Stomach (tissue), 9 donors: ENCODE results near the gene MCEE. TPM values are rescaled to one million over a fixed set of nuclear protein-coding genes. Genes with fewer than 3 reads are reported as not detected.

ENCODE experiments used
- DNase-seq, 2 donors: peaks; one replicate each; pipeline versions ENCODE4 v3.0.0 to v3.0.0-alpha.2; 2013 to 2019
- H3K27ac ChIP-seq, 5 donors: fragments of 200-600 bp in 4 of 5; sonication (generic) in 4 of 5; one replicate each; pipeline ENCODE4 v1.5.1; 2013 to 2019; ENCODE audit warnings: mild to moderate bottlenecking in 1 of 5, moderate library complexity in 1 of 5
- H3K27me3 ChIP-seq, 3 donors: fragments of 200-600 bp; sonication (generic); one replicate each; pipeline ENCODE4 v1.5.1; 2017 to 2019; ENCODE audit warnings: mixed run types in 1 of 3
- H3K36me3 ChIP-seq, 4 donors: fragments of 200-600 bp; sonication (generic); 1 replicate in 3 of 4; 2 replicates in 1 of 4; pipeline ENCODE4 v1.5.1; 2016 to 2019
- H3K4me1 ChIP-seq, 4 donors: fragments of 200-600 bp; sonication (generic); one replicate each; pipeline ENCODE4 v1.5.1; 2016 to 2019
- H3K4me3 ChIP-seq, 4 donors: fragments of 200-600 bp; sonication (generic) in 3 of 4; one replicate each; pipeline ENCODE4 v1.5.1; 2016 to 2019; ENCODE audit warnings: mild to moderate bottlenecking in 1 of 4
- H3K9me3 ChIP-seq, 4 donors: fragments of 200-600 bp; sonication (generic); one replicate each; pipeline ENCODE4 v1.5.1; 2016 to 2019
- EP300 ChIP-seq: sonication (generic); formaldehyde crosslinking; IDR thresholded peaks from one replicate; pipeline ENCODE4 v1.6.1; 2017; ENCODE audit warnings: antibody characterized with exemption
- POLR2A ChIP-seq, 4 donors: fragments of 450-650 bp; IDR thresholded peaks; one replicate each; pipeline ENCODE4 v1.6.1; 2016; ENCODE audit warnings: antibody characterized with exemption in 4 of 4, control low read depth in 2 of 4, mild to moderate bottlenecking in 1 of 4, moderate library complexity in 1 of 4
- POLR2AphosphoS5 ChIP-seq, 3 donors: sonication (generic); formaldehyde crosslinking; IDR thresholded peaks; one replicate each; pipeline ENCODE4 v1.6.1; 2016; ENCODE audit warnings: antibody characterized with exemption in 3 of 3
- whole genome bisulfite sequencing, 5 donors: extraction: QIAGEN DNeasy Blood & Tissue Kit in 3 of 5; methylation state at CpG; one replicate each; pipeline versions ENCODE4 v1.1.5 to v1.1.7; 2013 to 2018; 5-methylcytosine and 5-hydroxymethylcytosine counted together
- intact Hi-C: fragments of 100-400 bp; cut with DNase I; formaldehyde crosslinking; loops from one replicate; pipeline ENCODE4 v1.15.1; 2023; ENCODE audit warnings: low total_unique reads
- polyA plus RNA-seq, 3 donors: library from polyadenylated mRNA; stranded (reverse); fragments of 200-250 nt; gene quantifications; one replicate each; pipeline ENCODE4 v1.2.3, GENCODE V29; 2013
- small RNA-seq, 4 donors: library from RNA; depleted of rRNA; stranded (forward); fragments of <200 nt; gene quantifications; one replicate each; pipeline ENCODE3, GENCODE V24; 2016
- total RNA-seq, 5 donors: library from RNA; depleted of rRNA; stranded (reverse); fragments of >200 nt; gene quantifications; one replicate each; pipeline versions ENCODE4 v1.1.0 to v1.2.3, GENCODE V29; 2014 to 2016
- TF ChIP-seq, protein P1 (sequence below), 7 experiments: fragments of 450-650 bp in 4 of 7; fragments of 200-600 bp in 3 of 7; sonication (generic) in 3 of 7; IDR thresholded peaks; one replicate each; pipeline ENCODE4 v1.5.1; 2016 to 2019; ENCODE audit warnings: antibody characterized with exemption in 7 of 7, control low read depth in 2 of 7, mild to moderate bottlenecking in 1 of 7
- donor health status: healthy with polysubstance abuse.
- donor health status: Bipolar disorder and iron deficiency.
- donor health status: healthy.

Gene MCEE
- total and polyA plus RNA-seq, 8 donors: 4.0 to 53.6 (median 25.1) TPM; not detected in 1

DNA sequence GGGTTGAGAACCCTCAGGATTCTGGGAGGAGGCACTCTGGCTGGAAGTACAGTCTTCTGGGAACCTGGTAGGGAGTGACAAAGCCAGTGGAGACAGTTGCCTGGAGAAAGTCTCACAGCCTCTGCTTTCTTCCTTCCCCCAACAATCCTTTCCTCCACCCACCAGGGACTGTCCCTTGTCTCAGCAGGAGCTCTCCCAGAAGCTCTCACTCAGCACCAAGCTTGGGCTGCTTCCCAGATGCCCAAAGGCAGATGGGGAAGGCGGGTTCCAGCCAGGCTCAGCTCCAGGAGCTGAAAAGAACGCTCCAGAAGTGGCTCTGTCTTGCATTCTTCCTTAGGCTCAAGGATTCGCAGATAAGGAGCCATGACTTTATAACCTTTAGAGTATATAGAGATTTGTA is 69.2 kb downstream of the MCEE start:
- intact Hi-C loops: no loop called here
- no peak for DNase-seq
- no peaks in the 10 kb centered on the region for H3K9me3 ChIP-seq
- H3K27me3 ChIP-seq: peaks cover 0 to 11% (median 5%) of the 10 kb centered on the region in 3 donors
- 55 to 74% (median 61%) methylated on average over 3 of the region's 3 CpGs for WGBS, 5 donors
- peaks cover 0 to 34% (median 6%) of the 10 kb centered on the region in 4 donors for H3K4me1 ChIP-seq
- H3K36me3 ChIP-seq: no peaks in the 10 kb centered on the region
- no peak overlapping the region for H3K4me3 ChIP-seq
- H3K27ac ChIP-seq: peak overlapping the region in 1 of 5 donors; percentile 66
- TF ChIP-seq, protein P1, sequence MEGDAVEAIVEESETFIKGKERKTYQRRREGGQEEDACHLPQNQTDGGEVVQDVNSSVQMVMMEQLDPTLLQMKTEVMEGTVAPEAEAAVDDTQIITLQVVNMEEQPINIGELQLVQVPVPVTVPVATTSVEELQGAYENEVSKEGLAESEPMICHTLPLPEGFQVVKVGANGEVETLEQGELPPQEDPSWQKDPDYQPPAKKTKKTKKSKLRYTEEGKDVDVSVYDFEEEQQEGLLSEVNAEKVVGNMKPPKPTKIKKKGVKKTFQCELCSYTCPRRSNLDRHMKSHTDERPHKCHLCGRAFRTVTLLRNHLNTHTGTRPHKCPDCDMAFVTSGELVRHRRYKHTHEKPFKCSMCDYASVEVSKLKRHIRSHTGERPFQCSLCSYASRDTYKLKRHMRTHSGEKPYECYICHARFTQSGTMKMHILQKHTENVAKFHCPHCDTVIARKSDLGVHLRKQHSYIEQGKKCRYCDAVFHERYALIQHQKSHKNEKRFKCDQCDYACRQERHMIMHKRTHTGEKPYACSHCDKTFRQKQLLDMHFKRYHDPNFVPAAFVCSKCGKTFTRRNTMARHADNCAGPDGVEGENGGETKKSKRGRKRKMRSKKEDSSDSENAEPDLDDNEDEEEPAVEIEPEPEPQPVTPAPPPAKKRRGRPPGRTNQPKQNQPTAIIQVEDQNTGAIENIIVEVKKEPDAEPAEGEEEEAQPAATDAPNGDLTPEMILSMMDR (IDR thresholded peaks at IDR 0.05): no peak
- no peak for TF ChIP-seq EP300
- TF ChIP-seq POLR2AphosphoS5 (IDR thresholded peaks at IDR 0.05): no peak
- no peak for TF ChIP-seq POLR2A (IDR thresholded peaks at IDR 0.05)

GRCh38 chr2:71060211-71060610 is 69.8 kb downstream of the MCEE start:
- Histone ChIP-seq H3K9me3 (no peaks in the 10 kb centered on the region), H3K27me3 (peaks cover 0 to 11% (median 5%) of the 10 kb centered on the region in 3 donors), H3K36me3 (no peaks in the 10 kb centered on the region), H3K4me1 (peaks cover 0 to 28% (median 4%) of the 10 kb centered on the region in 4 donors), H3K4me3 (no peak overlapping the region), H3K27ac (no peak overlapping the region)
- TF ChIP-seq POLR2A (IDR thresholded peaks at IDR 0.05) (no peak), POLR2AphosphoS5 (IDR thresholded peaks at IDR 0.05) (no peak), EP300 (no peak)
- TF ChIP-seq, protein P1 (IDR thresholded peaks at IDR 0.05): no peak
- DNase-seq: no peak
- 71 to 79% (median 74%) methylated on average over 2 of the region's 2 CpGs for WGBS, 5 donors
- intact Hi-C loops: no loop called here

Small RNAs within 50 kb of the gene (small RNA-seq; reads per million reads assigned to genes)
- gene AC007881.1: 0 reads per million in 4 donors

Other genes with a start within 250 kb of the MCEE start
- gene VAX2, start 229.7 kb downstream of the MCEE start, total RNA-seq: 1 to 10 TPM in 1 of 5 donors, not detected in 4; 1.2 TPM
- under 1 TPM in 2 of 3 donors, not detected in 1; 0.23 to 0.25 TPM for gene VAX2, start 229.7 kb downstream of the MCEE start, polyA plus RNA-seq
- under 1 TPM in 1 of 5 donors, not detected in 4; 0.55 TPM for gene ATP6V1B1, start 194.3 kb downstream of the MCEE start, total RNA-seq
- gene ATP6V1B1, start 194.3 kb downstream of the MCEE start, polyA plus RNA-seq: under 1 TPM in 1 of 3 donors, not detected in 2; 0.35 TPM
- gene ANKRD53, start 151.6 kb downstream of the MCEE start, total RNA-seq: under 1 TPM in 1 of 5 donors, not detected in 4; 0.45 TPM
- gene ANKRD53, start 151.6 kb downstream of the MCEE start, polyA plus RNA-seq: 1 to 10 TPM in 2 of 3 donors, under 1 TPM in 1; 0.88 to 2.3 (median 1.3) TPM
- gene TEX261, start 135.4 kb downstream of the MCEE start, total RNA-seq: 10 to 100 TPM in 2 of 5 donors, 1 to 10 TPM in 3; 5.2 to 39.1 (median 9.4) TPM
- gene TEX261, start 135.4 kb downstream of the MCEE start, polyA plus RNA-seq: 10 to 100 TPM; 17.1 to 19.2 (median 17.9) TPM
- 100 to 1,000 TPM in 1 of 5 donors, 10 to 100 TPM in 4; 25.9 to 112 (median 62.4) TPM for gene NAGK, start 61.6 kb downstream of the MCEE start, total RNA-seq
- 100 to 1,000 TPM in 2 of 3 donors, 10 to 100 TPM in 1; 93.8 to 124 (median 117) TPM for gene NAGK, start 61.6 kb downstream of the MCEE start, polyA plus RNA-seq
- 10 to 100 TPM; 16.2 to 30.6 (median 23.3) TPM for gene MPHOSPH10, start 405 bp upstream of the MCEE start, total RNA-seq
- gene MPHOSPH10, start 405 bp upstream of the MCEE start, polyA plus RNA-seq: 10 to 100 TPM; 17.9 to 25.1 (median 22.8) TPM
- gene PAIP2B, start 96.9 kb upstream of the MCEE start, total RNA-seq: 10 to 100 TPM in 1 of 5 donors, 1 to 10 TPM in 4; 4.9 to 14.1 (median 6.4) TPM
- 10 to 100 TPM in 2 of 3 donors, 1 to 10 TPM in 1; 5.4 to 12.1 (median 11.3) TPM for gene PAIP2B, start 96.9 kb upstream of the MCEE start, polyA plus RNA-seq
- 100 to 1,000 TPM in 4 of 5 donors, 10 to 100 TPM in 1; 92.4 to 411 (median 224) TPM for gene ZNF638, start 201.6 kb upstream of the MCEE start, total RNA-seq
- gene ZNF638, start 201.6 kb upstream of the MCEE start, polyA plus RNA-seq: 10 to 100 TPM; 55.2 to 94.8 (median 59.6) TPM